T-helper 17 cell (primary cell): ENCODE results near the gene TGM1. TPM values are rescaled to one million over a fixed set of nuclear protein-coding genes. Genes with fewer than 3 reads are reported as not detected.

Experiments used
- ATAC-seq: fragments of 150-1000 bp; cut with Tn5 transposase; 2 replicates; pipeline ENCODE4 v1.10.0; 2021; ENCODE audit warnings: mild to moderate bottlenecking, moderate library complexity
- DNase-seq, 3 donors: peaks; one replicate each; pipeline versions ENCODE4 v3.0.0 to v3.0.0-alpha.2; 2020 to 2021
- H3K9me3 ChIP-seq: one replicate; pipeline ENCODE4 v1.7.0; 2013; ENCODE audit warnings: low read length, mild to moderate bottlenecking; ENCODE audit not compliant: control insufficient read depth, poor library complexity, severe bottlenecking
- H3K27ac Mint-ChIP-seq: one replicate; pipeline ENCODE4 v1.8.0; 2022; ENCODE audit warnings: mild to moderate bottlenecking, moderate library complexity, mixed read lengths
- H3K27me3 Mint-ChIP-seq: one replicate; pipeline ENCODE4 v1.8.0; 2022; ENCODE audit warnings: mixed read lengths
- H3K36me3 Mint-ChIP-seq: one replicate; pipeline ENCODE4 v1.8.0; 2022; ENCODE audit warnings: low read depth, mixed read lengths
- H3K4me1 Mint-ChIP-seq: one replicate; pipeline ENCODE4 v1.8.0; 2022; ENCODE audit warnings: mild to moderate bottlenecking, mixed read lengths
- H3K4me3 Mint-ChIP-seq: one replicate; pipeline ENCODE4 v1.8.0; 2022; ENCODE audit warnings: mild to moderate bottlenecking, moderate library complexity, mixed read lengths
- total RNA-seq, 4 donors: library from RNA in 2 of 4; stranded (reverse) in 2 of 4; gene quantifications; one replicate each; pipeline ENCODE4 v1.2.3 and lab custom pipeline; 2022 to 2026

Gene TGM1
- total RNA-seq, 2 donors from 2014 or later, result 3.4 to 4.3 TPM

GRCh38 chr14:24271834-24272263 is 8.9 kb upstream of the TGM1 start:
- no peaks in the 10 kb centered on the region for H3K9me3 ChIP-seq
- no peaks in the 10 kb centered on the region for H3K27me3 Mint-ChIP-seq
- peak overlapping the region; percentile 98 for H3K27ac Mint-ChIP-seq
- H3K4me3 Mint-ChIP-seq, result peak overlapping the region; percentile 90
- DNase-seq (no peak), ATAC-seq (no peak)
- peaks cover 5% of the 10 kb centered on the region for H3K36me3 Mint-ChIP-seq
- H3K4me1 Mint-ChIP-seq, result peaks cover 33% of the 10 kb centered on the region

- no peaks in the 10 kb centered on the region for H3K9me3 ChIP-seq
- H3K4me3 Mint-ChIP-seq, result peak within 1 kb of the TSS; percentile 90
- H3K36me3 Mint-ChIP-seq, result peaks cover 9% of the 10 kb centered on the region
- peaks cover 34% of the 10 kb centered on the region for H3K4me1 Mint-ChIP-seq
- DNase-seq (peak; percentile 87 to 92 (median 88)), ATAC-seq (peak; percentile 89)
- peak within 1 kb of the TSS; percentile 98 for H3K27ac Mint-ChIP-seq
- H3K27me3 Mint-ChIP-seq, result no peaks in the 10 kb centered on the region
These were observed 8.3 kb upstream of the TGM1 start, which contains the start of gene RABGGTA for GRCh38 chr14:24271134-24271833. RABGGTA (minus strand) TSS chr14:24271597; CDS start chr14:24271115, 482 bp downstream.

- DNase-seq (no peak), ATAC-seq (no peak)
- Mint-ChIP-seq H3K27me3 (no peaks in the 10 kb centered on the region), H3K27ac (peak overlapping the region; percentile 98), H3K4me1 (peaks cover 36% of the 10 kb centered on the region), H3K4me3 (peak overlapping the region; percentile 90), H3K36me3 (peaks cover 9% of the 10 kb centered on the region)
- no peaks in the 10 kb centered on the region for H3K9me3 ChIP-seq
These were observed 7.7 kb upstream of the TGM1 start for GRCh38 chr14:24270537-24271133.

GRCh38 chr14:24269910-24270536 is 7.0 kb upstream of the TGM1 start:
- ATAC-seq (no peak), DNase-seq (no peak)
- Mint-ChIP-seq H3K36me3 (peaks cover 9% of the 10 kb centered on the region), H3K27me3 (no peaks in the 10 kb centered on the region), H3K4me3 (peak overlapping the region; percentile 90), H3K27ac (peak overlapping the region; percentile 98), H3K4me1 (peaks cover 34% of the 10 kb centered on the region)
- no peaks in the 10 kb centered on the region for H3K9me3 ChIP-seq

GRCh38 chr14:24269368-24269767 is 6.4 kb upstream of the TGM1 start:
- Mint-ChIP-seq H3K36me3 (peaks cover 9% of the 10 kb centered on the region), H3K4me1 (peaks cover 34% of the 10 kb centered on the region), H3K27me3 (no peaks in the 10 kb centered on the region), H3K4me3 (peak overlapping the region; percentile 47), H3K27ac (no peak overlapping the region)
- H3K9me3 ChIP-seq, result no peaks in the 10 kb centered on the region
- no peak for DNase-seq
- no peak for ATAC-seq

- DNase-seq (no peak), ATAC-seq (no peak)
- H3K4me1 Mint-ChIP-seq, result peaks cover 25% of the 10 kb centered on the region
- H3K9me3 ChIP-seq, result no peaks in the 10 kb centered on the region
- H3K36me3 Mint-ChIP-seq, result peaks cover 9% of the 10 kb centered on the region
- H3K27me3 Mint-ChIP-seq, result no peaks in the 10 kb centered on the region
- H3K27ac Mint-ChIP-seq, result no peak overlapping the region
- H3K4me3 Mint-ChIP-seq, result no peak overlapping the region
These were observed 5.2 kb upstream of the TGM1 start for GRCh38 chr14:24268225-24268624.

GRCh38 chr14:24267516-24267915 is 4.5 kb upstream of the TGM1 start:
- H3K9me3 ChIP-seq, result no peaks in the 10 kb centered on the region
- ATAC-seq (no peak), DNase-seq (no peak)
- H3K27ac Mint-ChIP-seq, result no peak overlapping the region
- H3K36me3 Mint-ChIP-seq, result peaks cover 9% of the 10 kb centered on the region
- H3K4me3 Mint-ChIP-seq, result no peak overlapping the region
- H3K27me3 Mint-ChIP-seq, result no peaks in the 10 kb centered on the region
- peaks cover 21% of the 10 kb centered on the region for H3K4me1 Mint-ChIP-seq

GRCh38 chr14:24266344-24267244 is 3.6 kb upstream of the TGM1 start:
- Mint-ChIP-seq H3K27me3 (no peaks in the 10 kb centered on the region), H3K27ac (no peak overlapping the region), H3K36me3 (peaks cover 11% of the 10 kb centered on the region), H3K4me3 (no peak overlapping the region), H3K4me1 (peaks cover 12% of the 10 kb centered on the region)
- ATAC-seq (no peak), DNase-seq (no peak)
- H3K9me3 ChIP-seq, result no peaks in the 10 kb centered on the region

GRCh38 chr14:24264298-24264697 is 1.3 kb upstream of the TGM1 start:
- H3K36me3 Mint-ChIP-seq, result peaks cover 15% of the 10 kb centered on the region

GRCh38 chr14:24263848-24264247 is 871 bp upstream of the TGM1 start:
- DNase-seq (no peak), ATAC-seq (no peak)
- H3K36me3 Mint-ChIP-seq, result peaks cover 15% of the 10 kb centered on the region
- H3K27me3 Mint-ChIP-seq, result no peaks in the 10 kb centered on the region
- H3K4me1 Mint-ChIP-seq, result peaks cover 11% of the 10 kb centered on the region
- no peak overlapping the region for H3K27ac Mint-ChIP-seq
- no peaks in the 10 kb centered on the region for H3K9me3 ChIP-seq
- no peak overlapping the region for H3K4me3 Mint-ChIP-seq

More at GRCh38 chr14:24264298-24264697, 1.3 kb upstream of the TGM1 start:
- no peaks in the 10 kb centered on the region for H3K9me3 ChIP-seq
- no peak overlapping the region for H3K27ac Mint-ChIP-seq
- DNase-seq (no peak), ATAC-seq (no peak)
- no peak overlapping the region for H3K4me3 Mint-ChIP-seq
- H3K27me3 Mint-ChIP-seq, result no peaks in the 10 kb centered on the region
- peaks cover 11% of the 10 kb centered on the region for H3K4me1 Mint-ChIP-seq

- no peak overlapping the region for H3K27ac Mint-ChIP-seq
- H3K27me3 Mint-ChIP-seq, result no peaks in the 10 kb centered on the region
- H3K4me3 Mint-ChIP-seq, result no peak overlapping the region
- peaks cover 10% of the 10 kb centered on the region for H3K36me3 Mint-ChIP-seq
- DNase-seq (no peak), ATAC-seq (no peak)
- H3K4me1 Mint-ChIP-seq, result peaks cover 7% of the 10 kb centered on the region
- H3K9me3 ChIP-seq, result no peaks in the 10 kb centered on the region
These were observed 1.0 kb downstream of the TGM1 start for GRCh38 chr14:24261969-24262327.

GRCh38 chr14:24261256-24261968 is 1.6 kb downstream of the TGM1 start:
- no peak for DNase-seq
- Mint-ChIP-seq H3K4me1 (peaks cover 4% of the 10 kb centered on the region), H3K27me3 (no peaks in the 10 kb centered on the region), H3K36me3 (peaks cover 6% of the 10 kb centered on the region), H3K4me3 (no peak overlapping the region), H3K27ac (no peak overlapping the region)
- H3K9me3 ChIP-seq, result no peaks in the 10 kb centered on the region
- ATAC-seq, result no peak
